B cell (primary cell): ENCODE results near the gene MICALL1.
"Not testable (repeated sequence)": the region's sequence is repeated elsewhere in the genome, so short reads cannot be mapped to it uniquely, and the experiment has no call there.

Source experiments
- EZH2 ChIP-seq: IDR thresholded peaks from 2 replicates; pipeline ENCODE4 v1.6.1; 2012; ENCODE audit warnings: borderline replicate concordance, low read depth, mild to moderate bottlenecking, moderate library complexity, low read length; ENCODE audit not compliant: insufficient read depth, poor library complexity, severe bottlenecking
- TF ChIP-seq, protein P1 (sequence below): fragments of 200-600 bp; IDR thresholded peaks from one replicate; pipeline ENCODE4 v1.8.0; 2022; ENCODE audit warnings: antibody characterized with exemption, mild to moderate bottlenecking

DNA sequence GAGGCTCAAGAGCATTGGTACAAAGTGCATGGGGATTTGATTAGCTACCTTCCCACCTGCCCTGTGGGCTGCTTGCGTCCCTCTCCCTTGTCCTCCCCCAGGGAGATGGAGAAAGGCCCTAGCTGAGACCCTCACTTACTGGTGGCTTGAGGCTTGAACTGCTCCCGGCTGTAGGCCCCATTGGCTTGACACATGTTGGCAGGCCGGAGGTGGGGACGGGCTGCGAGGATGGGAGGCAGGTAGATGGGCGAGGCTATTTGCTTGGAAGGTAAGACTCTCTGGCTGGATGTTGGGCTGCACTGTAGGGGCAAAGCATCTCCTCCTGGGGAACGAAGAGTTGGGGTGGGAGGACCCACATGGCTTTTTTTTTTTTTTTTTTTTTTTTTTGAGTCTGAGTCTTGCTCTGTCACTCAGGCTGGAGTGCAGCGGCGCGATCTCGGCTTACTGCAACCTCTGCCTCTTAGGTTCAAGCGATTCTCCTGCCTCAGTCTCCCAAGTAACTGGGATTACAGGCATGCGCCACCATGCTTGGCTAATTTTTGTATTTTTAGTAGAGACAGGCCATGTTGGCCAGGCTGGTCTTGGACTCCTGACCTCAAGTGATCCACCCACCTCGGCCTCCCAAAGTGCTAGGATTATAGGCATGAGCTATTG lies 41.2 kb downstream of the MICALL1 start:
- TF ChIP-seq, protein P1, sequence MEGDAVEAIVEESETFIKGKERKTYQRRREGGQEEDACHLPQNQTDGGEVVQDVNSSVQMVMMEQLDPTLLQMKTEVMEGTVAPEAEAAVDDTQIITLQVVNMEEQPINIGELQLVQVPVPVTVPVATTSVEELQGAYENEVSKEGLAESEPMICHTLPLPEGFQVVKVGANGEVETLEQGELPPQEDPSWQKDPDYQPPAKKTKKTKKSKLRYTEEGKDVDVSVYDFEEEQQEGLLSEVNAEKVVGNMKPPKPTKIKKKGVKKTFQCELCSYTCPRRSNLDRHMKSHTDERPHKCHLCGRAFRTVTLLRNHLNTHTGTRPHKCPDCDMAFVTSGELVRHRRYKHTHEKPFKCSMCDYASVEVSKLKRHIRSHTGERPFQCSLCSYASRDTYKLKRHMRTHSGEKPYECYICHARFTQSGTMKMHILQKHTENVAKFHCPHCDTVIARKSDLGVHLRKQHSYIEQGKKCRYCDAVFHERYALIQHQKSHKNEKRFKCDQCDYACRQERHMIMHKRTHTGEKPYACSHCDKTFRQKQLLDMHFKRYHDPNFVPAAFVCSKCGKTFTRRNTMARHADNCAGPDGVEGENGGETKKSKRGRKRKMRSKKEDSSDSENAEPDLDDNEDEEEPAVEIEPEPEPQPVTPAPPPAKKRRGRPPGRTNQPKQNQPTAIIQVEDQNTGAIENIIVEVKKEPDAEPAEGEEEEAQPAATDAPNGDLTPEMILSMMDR: not testable (repeated sequence)
- TF ChIP-seq EZH2: not testable (repeated sequence)
